MM.1S (cell line): ENCODE data around the gene RAB1B.

ENCODE experiments used
- CTCF ChIP-seq: fragments of 300-600 bp; sonication (generic); IDR thresholded peaks from 2 replicates; pipeline ENCODE4 v1.5.1; 2016; ENCODE audit warnings: antibody characterized with exemption, low read length, mixed read lengths
- EZH2 ChIP-seq: fragments of 300-600 bp; sonication (generic); optimal IDR thresholded peaks from 2 replicates; pipeline ENCODE3; 2017; ENCODE audit warnings: low read depth, mild to moderate bottlenecking, antibody characterized with exemption, low read length, mixed read lengths
- EZH2phosphoT487 ChIP-seq: fragments of 300-600 bp; sonication (generic); IDR thresholded peaks from 2 replicates; pipeline ENCODE4 v1.6.1; 2018; ENCODE audit warnings: antibody characterized with exemption, low read length

- TF ChIP-seq CTCF (peak; percentile 93), EZH2 (no peak), EZH2phosphoT487 (no peak)
These were observed 14.3 kb downstream of the RAB1B start for GRCh38 chr11:66282468-66283455.
